SU-DHL-6 (cell line): ENCODE data around the gene ATXN7L1.

ENCODE experiments used
- CTCF ChIP-seq: fragments of 200-600 bp; sonication (generic); IDR thresholded peaks from one replicate; pipeline ENCODE4 v1.5.1; 2017; ENCODE audit warnings: antibody characterized with exemption, mild to moderate bottlenecking, low read length, moderate library complexity; ENCODE audit not compliant: insufficient read depth, poor library complexity, severe bottlenecking
- EZH2phosphoT487 ChIP-seq: fragments of 200-600 bp; sonication (generic), shearing (Covaris generic); conservative IDR thresholded peaks from 2 replicates; pipeline ENCODE4 v1.6.1; 2018; ENCODE audit warnings: mild to moderate bottlenecking, antibody characterized with exemption, low read length, moderate library complexity, mixed read lengths

GRCh38 chr7:105797652-105798051 lies 78.7 kb downstream of the ATXN7L1 start:
- no peak for TF ChIP-seq CTCF
- TF ChIP-seq EZH2phosphoT487 = no peak
